Jurkat, Clone E6-1 (cell line): Measurements from ENCODE around the gene BEST1.
A peak's percentile ranks its signal among the peaks of the same experiment; 100 is the strongest.
"Not testable (repeated sequence)": the region's sequence is repeated elsewhere in the genome, so short reads cannot be mapped to it uniquely, and the experiment has no call there.

Experiments
- DNase-seq: peaks from one replicate; pipeline ENCODE4 v3.0.0-alpha.2; 2011; ENCODE audit warnings: low read depth, low spot score
- H3K4me3 ChIP-seq: 2 replicates; pipeline ENCODE4 v1.5.1; 2011; ENCODE audit warnings: mild to moderate bottlenecking, low read length, control low read depth, moderate library complexity

BEST1 gene

GRCh38 chr11:61959678-61960077, 9.5 kb downstream of the BEST1 start:
- no peak overlapping the region for H3K4me3 ChIP-seq
- no peak for DNase-seq

GRCh38 chr11:61960532-61960931, 10.4 kb downstream of the BEST1 start:
- DNase-seq, result no peak
- no peak overlapping the region for H3K4me3 ChIP-seq

GRCh38 chr11:61961570-61962212, 11.5 kb downstream of the BEST1 start:
- no peak overlapping the region for H3K4me3 ChIP-seq
- no peak for DNase-seq

GRCh38 chr11:61962213-61963015, 12.3 kb downstream of the BEST1 start:
- H3K4me3 ChIP-seq, result no peak overlapping the region
- no peak for DNase-seq

GRCh38 chr11:61963016-61963281, 12.8 kb downstream of the BEST1 start:
- DNase-seq, result no peak
- no peak overlapping the region for H3K4me3 ChIP-seq

- no peak overlapping the region for H3K4me3 ChIP-seq
- no peak for DNase-seq
Measured at GRCh38 chr11:61963282-61964057, 13.3 kb downstream of the BEST1 start.

- no peak overlapping the region for H3K4me3 ChIP-seq
- DNase-seq, result no peak
Measured at GRCh38 chr11:61964058-61964665, 14.0 kb downstream of the BEST1 start.

- not testable (repeated sequence) for DNase-seq, H3K4me3 ChIP-seq
Measured at GRCh38 chr11:61964666-61965271, 14.6 kb downstream of the BEST1 start.

- peak overlapping the region; percentile 99 for H3K4me3 ChIP-seq
Measured at GRCh38 chr11:61966734-61967115, 16.6 kb downstream of the BEST1 start.

GRCh38 chr11:61967116-61967923, 17.2 kb downstream of the BEST1 start, which contains the start of gene FTH1:
FTH1 (minus strand) TSS chr11:61967634; CDS start chr11:61967425, 209 bp downstream.
- DNase-seq, result peak; percentile 83
- peak within 1 kb of the TSS; percentile 99 for H3K4me3 ChIP-seq

More at GRCh38 chr11:61966734-61967115, 16.6 kb downstream of the BEST1 start:
- DNase-seq, result no peak

GRCh38 chr11:61967924-61968757, 18.0 kb downstream of the BEST1 start:
- peak overlapping the region; percentile 99 for H3K4me3 ChIP-seq
- DNase-seq, result peak; percentile 43

- H3K4me3 ChIP-seq, result peak overlapping the region; percentile 99
- DNase-seq, result no peak
Measured at GRCh38 chr11:61968758-61969390, 18.7 kb downstream of the BEST1 start.

- no peak for DNase-seq
- H3K4me3 ChIP-seq, result no peak overlapping the region
Measured at GRCh38 chr11:61969391-61969758, 19.2 kb downstream of the BEST1 start.

GRCh38 chr11:61969838-61970662, 19.9 kb downstream of the BEST1 start:
- DNase-seq, result peak; percentile 46

GRCh38 chr11:61971248-61972111, 21.3 kb downstream of the BEST1 start:
- no peak overlapping the region for H3K4me3 ChIP-seq
- peak; percentile 94 for DNase-seq

More at GRCh38 chr11:61969838-61970662, 19.9 kb downstream of the BEST1 start:
- H3K4me3 ChIP-seq, result no peak overlapping the region
